Kidney (tissue), 14 donors: ENCODE data around the gene LIPE. TPM values are rescaled to one million over a fixed set of nuclear protein-coding genes. Genes with fewer than 3 reads are reported as not detected.

Experiments
- DNase-seq, 5 donors: peaks; one replicate each; pipeline ENCODE4 v3.0.0-alpha.2; 2013 to 2020
- FAIRE-seq: peaks from 2 replicates; lab custom pipeline; 2012; peaks lifted over from hg19 to GRCh38; lab: Jason Lieb, UNC
- H3K27ac ChIP-seq, 2 donors: one replicate each; pipeline ENCODE4 v1.7.0; 2013; ENCODE audit warnings: low read depth in 2 of 2, low read length in 2 of 2, inconsistent platforms in 1 of 2
- H3K27me3 ChIP-seq: one replicate; pipeline ENCODE4 v1.7.1; 2013; ENCODE audit warnings: low read length, inconsistent platforms; ENCODE audit not compliant: control insufficient read depth, insufficient read depth
- H3K36me3 ChIP-seq, 3 donors: one replicate each; pipeline versions ENCODE4 v1.7.0 to v1.7.1; 2013; ENCODE audit warnings: low read length in 3 of 3, control low read depth in 1 of 3, inconsistent platforms in 1 of 3; ENCODE audit not compliant: insufficient read depth in 3 of 3, control insufficient read depth in 2 of 3
- H3K4me1 ChIP-seq, 3 donors: one replicate each; pipeline versions ENCODE4 v1.7.0 to v1.7.1; 2013; ENCODE audit warnings: low read length in 3 of 3, inconsistent platforms in 1 of 3, low read depth in 1 of 3; ENCODE audit not compliant: control insufficient read depth in 2 of 3, insufficient read depth in 2 of 3
- H3K4me3 ChIP-seq, 3 donors: one replicate each; pipeline versions ENCODE4 v1.7.0 to v1.8.1; 2013; ENCODE audit warnings: low read length in 3 of 3, control low read depth in 1 of 3, inconsistent platforms in 1 of 3
- H3K9ac ChIP-seq, 3 donors: one replicate each; pipeline versions ENCODE4 v1.7.0 to v1.7.1; 2013; ENCODE audit warnings: low read length in 3 of 3, control low read depth in 1 of 3, inconsistent platforms in 1 of 3
- H3K9me3 ChIP-seq, 3 donors: one replicate each; pipeline versions ENCODE4 v1.7.0 to v1.7.1; 2013; ENCODE audit warnings: low read length in 3 of 3, control low read depth in 1 of 3, inconsistent platforms in 1 of 3; ENCODE audit not compliant: control insufficient read depth in 2 of 3, insufficient read depth in 1 of 3
- intact Hi-C: fragments of 100-400 bp; cut with DNase I; formaldehyde crosslinking; loops from one replicate; pipeline ENCODE4 v1.11.1; 2022
- polyA plus RNA-seq: library from polyadenylated mRNA; stranded (reverse); fragments of 350-450 nt; fragmentation: Illumina TruSeq; extraction: RNeasy Lipid Tissue Mini Kit (QIAGEN cat#74804); gene quantifications from one replicate; pipeline ENCODE4 v1.2.3, GENCODE V29; 2014; ENCODE audit warnings: low read depth, low replicate concordance; ENCODE audit not compliant: insufficient read depth
- total RNA-seq: library from RNA; stranded (reverse); fragmentation: NEBNext Ultra II Directional; extraction: Animal tissue kit (Norgen Biotek cat#: 25700); gene quantifications from one replicate; pipeline ENCODE4 v1.2.1, GENCODE V29; 2021
- TF ChIP-seq, protein P1 (sequence below): IDR thresholded peaks from 3 replicates; pipeline ENCODE4 v1.5.1; 2012; ENCODE audit warnings: mild to moderate bottlenecking, moderate library complexity, borderline replicate concordance; ENCODE audit not compliant: insufficient read depth; ENCODE audit errors: extremely low read depth
- donor health status: control.
- donor health status: control.
- donor health status: control.
- donor health status: control.
- donor health status: control.
- donor health status: DM: yes; HTN: yes; CAD: no.
- donor health status: Normal renal cell carcinoma (clear cell type).

LIPE gene
- total and polyA plus RNA-seq, 2 donors from 2014 or later, result 8.9 to 9.9 TPM

DNA sequence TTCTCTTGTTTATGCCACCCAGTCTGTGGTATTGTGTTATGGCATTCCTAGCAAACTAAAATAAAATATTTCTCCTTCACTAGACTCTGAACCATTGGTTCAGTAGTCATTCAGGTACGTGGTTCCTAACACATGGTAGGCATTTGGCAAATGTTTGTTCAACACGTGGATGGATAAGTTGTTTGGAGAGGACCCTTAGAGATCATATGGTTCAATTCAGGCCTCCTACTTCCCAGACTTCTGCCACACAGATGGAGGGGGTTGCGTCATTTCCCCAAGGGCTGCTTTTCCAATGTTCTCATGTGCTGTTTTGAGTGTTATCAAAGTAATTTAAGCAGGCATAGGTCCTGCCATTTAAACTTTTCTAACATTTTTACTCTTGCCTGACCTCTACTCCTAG lies 8.8 kb upstream of the LIPE start:
- Histone ChIP-seq H3K27ac (no peak overlapping the region), H3K36me3 (no peaks in the 10 kb centered on the region), H3K9ac (no peak overlapping the region), H3K4me3 (no peak overlapping the region), H3K9me3 (no peaks in the 10 kb centered on the region), H3K27me3 (no peaks in the 10 kb centered on the region), H3K4me1 (peaks cover 0 to 3% (median 0%) of the 10 kb centered on the region in 3 donors)
- DNase-seq (no peak), FAIRE-seq (no peak)
- TF ChIP-seq, protein P1, sequence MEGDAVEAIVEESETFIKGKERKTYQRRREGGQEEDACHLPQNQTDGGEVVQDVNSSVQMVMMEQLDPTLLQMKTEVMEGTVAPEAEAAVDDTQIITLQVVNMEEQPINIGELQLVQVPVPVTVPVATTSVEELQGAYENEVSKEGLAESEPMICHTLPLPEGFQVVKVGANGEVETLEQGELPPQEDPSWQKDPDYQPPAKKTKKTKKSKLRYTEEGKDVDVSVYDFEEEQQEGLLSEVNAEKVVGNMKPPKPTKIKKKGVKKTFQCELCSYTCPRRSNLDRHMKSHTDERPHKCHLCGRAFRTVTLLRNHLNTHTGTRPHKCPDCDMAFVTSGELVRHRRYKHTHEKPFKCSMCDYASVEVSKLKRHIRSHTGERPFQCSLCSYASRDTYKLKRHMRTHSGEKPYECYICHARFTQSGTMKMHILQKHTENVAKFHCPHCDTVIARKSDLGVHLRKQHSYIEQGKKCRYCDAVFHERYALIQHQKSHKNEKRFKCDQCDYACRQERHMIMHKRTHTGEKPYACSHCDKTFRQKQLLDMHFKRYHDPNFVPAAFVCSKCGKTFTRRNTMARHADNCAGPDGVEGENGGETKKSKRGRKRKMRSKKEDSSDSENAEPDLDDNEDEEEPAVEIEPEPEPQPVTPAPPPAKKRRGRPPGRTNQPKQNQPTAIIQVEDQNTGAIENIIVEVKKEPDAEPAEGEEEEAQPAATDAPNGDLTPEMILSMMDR, result no peak
- intact Hi-C loops, result no loop called here

DNA sequence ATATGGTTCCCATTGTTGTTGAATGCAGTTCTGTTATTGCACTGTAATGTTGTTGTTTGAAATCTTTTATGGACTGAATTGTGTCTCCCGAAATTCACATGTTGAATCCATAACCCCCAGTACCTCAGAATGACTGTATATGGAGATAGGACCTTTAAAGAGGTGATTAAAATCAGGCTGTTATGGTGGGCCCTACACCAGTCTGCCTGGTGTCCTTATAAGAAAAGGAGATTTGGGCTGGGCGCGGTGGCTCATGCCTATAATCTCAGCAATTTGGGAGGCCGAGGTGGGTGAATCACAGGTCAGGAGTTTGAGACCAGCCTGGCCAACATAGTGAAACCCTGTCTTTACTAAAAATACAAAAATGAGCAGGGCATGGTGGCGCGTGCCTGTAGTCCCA lies 8.1 kb upstream of the LIPE start:
- Histone ChIP-seq H3K4me1 (peaks cover 0 to 3% (median 0%) of the 10 kb centered on the region in 3 donors), H3K4me3 (no peak overlapping the region), H3K9me3 (no peaks in the 10 kb centered on the region), H3K27ac (no peak overlapping the region), H3K9ac (no peak overlapping the region), H3K36me3 (no peaks in the 10 kb centered on the region), H3K27me3 (no peaks in the 10 kb centered on the region)
- FAIRE-seq, result no peak
- intact Hi-C loops, result no loop called here
- TF ChIP-seq, protein P1, result no peak
- DNase-seq, result no peak

DNA sequence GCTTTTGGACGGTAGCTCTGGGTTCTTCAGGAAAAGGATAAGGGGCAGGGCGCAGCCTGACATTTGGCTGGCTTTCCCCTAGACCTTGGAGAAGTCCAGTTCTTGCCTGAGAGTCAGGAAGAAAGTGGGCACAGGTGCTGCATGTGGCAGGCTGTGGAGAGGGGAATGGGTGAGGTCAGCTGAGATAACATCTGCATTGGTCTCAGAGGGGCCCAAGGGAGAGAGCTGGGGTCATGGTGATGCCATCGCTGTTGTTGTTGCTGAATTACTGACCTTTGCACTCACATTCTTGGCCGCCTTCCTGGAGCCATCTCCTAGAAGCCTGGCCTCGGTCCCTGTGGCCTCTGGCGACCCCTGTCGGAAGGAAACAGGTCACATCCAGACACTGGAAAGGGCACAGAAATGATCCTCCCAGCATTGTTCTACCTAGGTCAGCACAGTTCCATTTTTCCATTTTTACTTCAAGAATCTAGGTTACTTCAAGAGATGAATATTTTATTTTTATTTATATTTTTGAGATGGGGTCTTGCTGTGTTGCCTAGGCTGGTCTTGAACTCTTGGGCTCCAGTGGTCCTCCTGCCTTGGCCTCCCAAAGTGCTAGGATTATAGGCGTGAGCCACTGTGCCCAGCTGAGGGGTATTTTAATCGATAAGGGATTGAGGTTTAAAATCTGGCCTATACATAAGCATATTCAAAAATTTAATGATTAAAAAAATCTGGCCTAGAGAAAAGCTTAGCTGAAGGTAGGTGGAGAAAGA lies 6.5 kb upstream of the LIPE start:
- TF ChIP-seq, protein P1, result peak; percentile 76
- intact Hi-C loops, result no loop called here
- H3K27ac ChIP-seq, result peak overlapping the region; percentile 2 to 51
- H3K9me3 ChIP-seq, result no peaks in the 10 kb centered on the region
- FAIRE-seq (peak; percentile 42), DNase-seq (peak; percentile 72 to 90 (median 85))
- no peaks in the 10 kb centered on the region for H3K36me3 ChIP-seq
- peaks cover 0 to 3% (median 0%) of the 10 kb centered on the region in 3 donors for H3K4me1 ChIP-seq
- no peak overlapping the region for H3K9ac ChIP-seq
- no peak overlapping the region for H3K4me3 ChIP-seq
- H3K27me3 ChIP-seq, result no peaks in the 10 kb centered on the region
